Glutamatergic neuron (in vitro differentiated cells): ENCODE results near the gene FBLN1. TPM values are rescaled to one million over a fixed set of nuclear protein-coding genes. Genes with fewer than 3 reads are reported as not detected.
"Not testable (repeated sequence)": the region's sequence is repeated elsewhere in the genome, so short reads cannot be mapped to it uniquely, and the experiment has no call there.

Source experiments
- DNase-seq: peaks from one replicate; pipeline ENCODE4 v3.0.0; 2022
- H3K27ac Mint-ChIP-seq: one replicate; pipeline ENCODE4 v1.8.0; 2020; ENCODE audit warnings: mild to moderate bottlenecking, mixed read lengths, inconsistent platforms; ENCODE audit not compliant: unreplicated experiment
- H3K27me3 Mint-ChIP-seq: one replicate; pipeline ENCODE4 v1.8.0; 2020; ENCODE audit warnings: mild to moderate bottlenecking, moderate library complexity, mixed read lengths, inconsistent platforms; ENCODE audit not compliant: unreplicated experiment
- H3K36me3 Mint-ChIP-seq: one replicate; pipeline ENCODE4 v1.8.0; 2020; ENCODE audit warnings: mild to moderate bottlenecking, mixed read lengths, inconsistent platforms; ENCODE audit not compliant: unreplicated experiment
- H3K4me1 Mint-ChIP-seq: one replicate; pipeline ENCODE4 v1.8.0; 2020; ENCODE audit warnings: mild to moderate bottlenecking, low read depth, mixed read lengths, inconsistent platforms; ENCODE audit not compliant: unreplicated experiment
- H3K4me3 Mint-ChIP-seq: one replicate; pipeline ENCODE4 v1.8.0; 2020; ENCODE audit warnings: mild to moderate bottlenecking, mixed read lengths, inconsistent platforms; ENCODE audit not compliant: unreplicated experiment
- H3K9me3 Mint-ChIP-seq: one replicate; pipeline ENCODE4 v1.8.0; 2020; ENCODE audit warnings: mild to moderate bottlenecking, moderate library complexity, mixed read lengths, inconsistent platforms; ENCODE audit not compliant: unreplicated experiment
- CTCF ChIP-seq: fragments of 200-600 bp; sonication (generic); IDR thresholded peaks from one replicate; pipeline ENCODE4 v1.5.0; 2021; ENCODE audit not compliant: partially characterized antibody, unreplicated experiment
- total RNA-seq: library from RNA; stranded (reverse); fragmentation: NEBNext Ultra II Directional; extraction: Animal tissue kit (Norgen Biotek cat#: 25700); gene quantifications from one replicate; pipeline ENCODE4 v1.2.1, GENCODE V29; 2021; ENCODE audit not compliant: unreplicated experiment

Gene FBLN1
- total RNA-seq, 1 donor from 2014 or later: 184 TPM

- no peak overlapping the region for H3K27ac Mint-ChIP-seq
- DNase-seq: peak; percentile 6
- peaks cover 5% of the 10 kb centered on the region for H3K27me3 Mint-ChIP-seq
- H3K4me1 Mint-ChIP-seq: peaks cover 6% of the 10 kb centered on the region
- no peak overlapping the region for H3K4me3 Mint-ChIP-seq
- no peak for TF ChIP-seq CTCF
- H3K9me3 Mint-ChIP-seq: peaks cover 3% of the 10 kb centered on the region
- no peaks in the 10 kb centered on the region for H3K36me3 Mint-ChIP-seq
These were observed 84.1 kb downstream of the FBLN1 start for GRCh38 chr22:45586651-45587405.

- Mint-ChIP-seq H3K36me3 (peaks cover 4% of the 10 kb centered on the region), H3K4me1 (peaks cover 6% of the 10 kb centered on the region), H3K9me3 (peaks cover 3% of the 10 kb centered on the region), H3K27ac (peak overlapping the region; percentile 0), H3K4me3 (no peak overlapping the region), H3K27me3 (peaks cover 5% of the 10 kb centered on the region)
- DNase-seq: peak; percentile 7
- TF ChIP-seq CTCF: no peak
These were observed 85.2 kb downstream of the FBLN1 start for GRCh38 chr22:45587638-45588505.

- H3K27ac Mint-ChIP-seq: no peak overlapping the region
- peaks cover 2% of the 10 kb centered on the region for H3K27me3 Mint-ChIP-seq
- DNase-seq: peak; percentile 3
- no peak for TF ChIP-seq CTCF
- peaks cover 6% of the 10 kb centered on the region for H3K4me1 Mint-ChIP-seq
- peaks cover 3% of the 10 kb centered on the region for H3K9me3 Mint-ChIP-seq
- no peak overlapping the region for H3K4me3 Mint-ChIP-seq
- peaks cover 5% of the 10 kb centered on the region for H3K36me3 Mint-ChIP-seq
These were observed 86.9 kb downstream of the FBLN1 start for GRCh38 chr22:45589556-45589955.

- Mint-ChIP-seq H3K4me1 (peaks cover 6% of the 10 kb centered on the region), H3K36me3 (peaks cover 5% of the 10 kb centered on the region), H3K4me3 (no peak overlapping the region), H3K27ac (no peak overlapping the region), H3K27me3 (peaks cover 2% of the 10 kb centered on the region), H3K9me3 (peaks cover 3% of the 10 kb centered on the region)
- peak; percentile 5 for DNase-seq
- TF ChIP-seq CTCF: no peak
These were observed 87.6 kb downstream of the FBLN1 start for GRCh38 chr22:45590262-45590661.

- not testable (repeated sequence) for H3K36me3 Mint-ChIP-seq, H3K4me1 Mint-ChIP-seq, H3K27me3 Mint-ChIP-seq, H3K9me3 Mint-ChIP-seq, H3K27ac Mint-ChIP-seq, H3K4me3 Mint-ChIP-seq
- peak; percentile 9 for DNase-seq
These were observed 89.0 kb downstream of the FBLN1 start for GRCh38 chr22:45591633-45592213.
